Smooth muscle cell of the pulmonary artery (primary cell): ENCODE results near the gene CD81. TPM values are rescaled to one million over a fixed set of nuclear protein-coding genes. Genes with fewer than 3 reads are reported as not detected.

ENCODE experiments used
- total RNA-seq: library from RNA; depleted of rRNA; stranded (reverse); fragments of >200 nt; gene quantifications from 2 replicates; pipeline ENCODE4 v1.2.3, GENCODE V29; 2014

Gene CD81, protein sequence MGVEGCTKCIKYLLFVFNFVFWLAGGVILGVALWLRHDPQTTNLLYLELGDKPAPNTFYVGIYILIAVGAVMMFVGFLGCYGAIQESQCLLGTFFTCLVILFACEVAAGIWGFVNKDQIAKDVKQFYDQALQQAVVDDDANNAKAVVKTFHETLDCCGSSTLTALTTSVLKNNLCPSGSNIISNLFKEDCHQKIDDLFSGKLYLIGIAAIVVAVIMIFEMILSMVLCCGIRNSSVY
- 624 and 818 TPM in 2 replicates for total RNA-seq

GRCh38 chr11:2376751-2377451, at the start of gene CD81:
TSS of gene CD81 (plus strand) at chr11:2377310. CDS start at chr11:2377550, 240 bp downstream.

GRCh38 chr11:2400069-2400761, 23.1 kb downstream of the CD81 start, which contains the start of gene TSSC4:
TSS of gene TSSC4 (plus strand) at chr11:2400750. CDS start at chr11:2402634, 1,884 bp downstream.

DNA sequence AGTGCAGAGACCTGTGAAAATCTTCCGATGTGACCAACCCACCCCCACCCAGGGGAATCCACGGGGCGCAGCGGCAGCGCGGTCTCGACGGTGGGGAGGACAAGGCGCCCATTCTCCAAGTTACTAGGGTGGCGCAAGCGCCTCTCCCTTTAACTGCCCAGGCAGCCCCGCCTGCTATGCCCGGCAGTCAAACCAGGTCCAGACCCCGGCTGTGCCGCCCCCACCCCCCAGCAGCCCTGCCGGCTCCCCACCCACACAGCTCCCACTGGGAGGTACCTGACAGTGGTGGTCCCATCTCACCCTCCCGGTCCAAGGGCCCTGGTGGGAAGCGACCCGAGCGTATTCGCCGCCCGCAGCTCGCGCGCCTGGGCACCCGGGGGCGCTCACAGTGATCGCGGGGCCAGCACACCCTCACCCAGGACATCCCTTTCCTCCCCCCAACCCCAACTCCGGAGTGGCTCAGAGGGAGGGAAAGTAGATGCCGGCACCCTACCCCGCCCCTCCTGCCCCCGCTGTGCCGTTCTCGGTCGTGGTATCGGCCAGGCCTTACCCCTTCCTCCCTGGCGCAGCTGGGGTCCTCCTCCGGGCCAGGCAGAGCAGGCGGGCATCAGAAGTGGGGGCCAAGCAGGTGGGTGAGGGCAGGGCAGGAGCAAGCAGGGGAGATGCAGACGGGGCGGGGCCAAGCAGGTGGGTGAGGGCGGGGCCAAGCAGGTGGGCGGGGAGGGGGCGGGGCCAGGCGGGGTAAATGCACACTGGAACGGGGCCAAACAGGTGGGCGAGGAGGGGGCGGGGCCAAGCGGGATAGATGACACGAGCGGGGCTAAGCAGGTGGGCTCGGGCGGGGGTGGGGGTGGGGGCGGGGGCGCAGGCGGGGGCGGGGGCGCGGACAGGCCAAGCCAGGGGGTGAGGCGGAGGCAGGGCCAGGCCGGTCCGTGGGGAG, 67.0 kb downstream of the CD81 start, which contains the start of gene TRPM5:
TRPM5 (minus strand) TSS at position 634 of the 940 bp plus-strand sequence. CDS start 21,478 bp downstream, outside the sequence.

GRCh38 chr11:2444821-2445745, 68.0 kb downstream of the CD81 start, which contains the start of gene KCNQ1:
TSS of gene KCNQ1 (plus strand) at chr11:2445008. CDS start at chr11:2445099, 91 bp downstream.

Other genes with a start within 250 kb of the CD81 start
- 0.07 and 0.10 TPM in 2 replicates for gene IGF2, start 237.9 kb upstream of the CD81 start, total RNA-seq
- gene INS, start 216.1 kb upstream of the CD81 start, total RNA-seq: not detected in 2 replicates
- not detected in 2 replicates for gene TH, start 205.5 kb upstream of the CD81 start, total RNA-seq
- gene ASCL2, start 106.7 kb upstream of the CD81 start, total RNA-seq: not detected in 2 replicates
- 0.07 and 0.20 TPM in 2 replicates for gene C11orf21, start 75.4 kb upstream of the CD81 start, total RNA-seq
- gene TSPAN32, start 75.3 kb upstream of the CD81 start, total RNA-seq: 0.46 TPM in 1 of 2 replicates, not detected in the other
- 38.7 and 49.4 TPM in 2 replicates for gene TSSC4, start 23.4 kb downstream of the CD81 start, total RNA-seq
- gene TRPM5, start 67.2 kb downstream of the CD81 start, total RNA-seq: not detected in 2 replicates
- gene KCNQ1, start 67.7 kb downstream of the CD81 start, total RNA-seq: not detected in 2 replicates